OCI-LY3 (cell line): Measurements from ENCODE around the gene ABCC12.
A peak's percentile ranks its signal among the peaks of the same experiment; 100 is the strongest.

ENCODE experiments used
- H2AFZ ChIP-seq: fragments of 200-600, 300-600 bp; shearing (Covaris generic); 2 replicates; pipeline ENCODE4 v1.6.0; 2014; ENCODE audit warnings: antibody characterized with exemption, low read depth, low read length
- H3K27ac ChIP-seq: fragments of 200-600, 300-600 bp; sonication (generic); 2 replicates; pipeline ENCODE4 v1.5.1; 2014; ENCODE audit warnings: mild to moderate bottlenecking, low read length, moderate library complexity, mixed read lengths
- H3K27me3 ChIP-seq: fragments of 200-600, 300-600 bp; sonication (generic); 2 replicates; pipeline ENCODE4 v1.6.1; 2014; ENCODE audit warnings: low read depth, low read length, mixed read lengths
- H3K36me3 ChIP-seq: fragments of 200-600, 300-600 bp; sonication (generic); replicated peaks from 2 replicates; pipeline ENCODE3; 2014; ENCODE audit warnings: low read depth, low read length, mixed read lengths
- H3K4me1 ChIP-seq: fragments of 300-600, 200-600 bp; sonication (generic); 2 replicates; pipeline ENCODE4 v1.6.1; 2014; ENCODE audit warnings: low read length, mixed read lengths
- H3K4me2 ChIP-seq: fragments of 200-600, 300-600 bp; sonication (generic); 2 replicates; pipeline ENCODE4 v1.6.1; 2014; ENCODE audit warnings: low read length, mixed read lengths
- H3K4me3 ChIP-seq: fragments of 300-600, 200-600 bp; sonication (generic); 2 replicates; pipeline ENCODE4 v1.5.1; 2014; ENCODE audit warnings: antibody characterized with exemption, mild to moderate bottlenecking, low read length, moderate library complexity
- H3K79me2 ChIP-seq: fragments of 300-600, 200-600 bp; shearing (Covaris generic); 2 replicates; pipeline ENCODE4 v1.6.1; 2014; ENCODE audit warnings: mild to moderate bottlenecking, low read length, mixed read lengths
- H3K9ac ChIP-seq: fragments of 300-600, 200-600 bp; shearing (Covaris generic); 2 replicates; pipeline ENCODE4 v1.6.0; 2014; ENCODE audit warnings: mild to moderate bottlenecking, low read length, moderate library complexity
- H3K9me3 ChIP-seq: fragments of 200-600, 300-600 bp; shearing (Covaris generic); 2 replicates; pipeline ENCODE4 v1.6.1; 2014; ENCODE audit warnings: low read length, mixed read lengths; ENCODE audit not compliant: insufficient read depth
- H4K20me1 ChIP-seq: fragments of 200-600, 300-600 bp; sonication (generic); 2 replicates; pipeline ENCODE4 v1.6.1; 2016; ENCODE audit warnings: low read length, mixed read lengths; ENCODE audit not compliant: insufficient read depth
- CTCF ChIP-seq: fragments of 200-600, 300-600 bp; sonication (generic); IDR thresholded peaks from 2 replicates; pipeline ENCODE4 v1.5.1; 2014; ENCODE audit warnings: antibody characterized with exemption, low read length, low read depth
- EZH2phosphoT487 ChIP-seq: fragments of 200-600 bp; shearing (Covaris generic); IDR thresholded peaks from 2 replicates; pipeline ENCODE4 v1.6.1; 2018; ENCODE audit warnings: antibody characterized with exemption, mixed run types, low read depth

Gene ABCC12

GRCh38 chr16:48155926-48156789, at the start of gene ABCC12:
TSS of gene ABCC12 (minus strand) at chr16:48155993. CDS start at chr16:48146424, 9,569 bp downstream.
- Histone ChIP-seq H3K27me3 (peaks cover 52% of the 10 kb centered on the region), H4K20me1 (no peaks in the 10 kb centered on the region), H3K27ac (no peak within 1 kb of the TSS), H3K4me1 (peaks cover 14% of the 10 kb centered on the region), H2AFZ (peak within 1 kb of the TSS; percentile 33; the same call in 1 of the 2 replicates), H3K9ac (no peak within 1 kb of the TSS), H3K9me3 (no peaks in the 10 kb centered on the region), H3K4me2 (peak within 1 kb of the TSS; percentile 54), H3K36me3 (no peaks in the 10 kb centered on the region), H3K79me2 (no peaks in the 10 kb centered on the region), H3K4me3 (no peak within 1 kb of the TSS; the same call in 1 of the 2 replicates)
- TF ChIP-seq CTCF (no peak), EZH2phosphoT487 (no peak)

- H3K36me3 ChIP-seq, result no peaks in the 10 kb centered on the region
- TF ChIP-seq EZH2phosphoT487 (no peak), CTCF (no peak)
- H3K27ac ChIP-seq, result no peak overlapping the region
- no peaks in the 10 kb centered on the region for H3K79me2 ChIP-seq
- no peak overlapping the region for H3K9ac ChIP-seq
- H3K4me1 ChIP-seq, result peaks cover 13% of the 10 kb centered on the region
- no peaks in the 10 kb centered on the region for H4K20me1 ChIP-seq
- H3K9me3 ChIP-seq, result no peaks in the 10 kb centered on the region
- no peak overlapping the region for H3K4me2 ChIP-seq
- H3K4me3 ChIP-seq, result no peak overlapping the region
- peaks cover 24% of the 10 kb centered on the region for H3K27me3 ChIP-seq
- no peak overlapping the region for H2AFZ ChIP-seq
Observed at GRCh38 chr16:48204825-48205151, 49.0 kb upstream of the ABCC12 start.

DNA sequence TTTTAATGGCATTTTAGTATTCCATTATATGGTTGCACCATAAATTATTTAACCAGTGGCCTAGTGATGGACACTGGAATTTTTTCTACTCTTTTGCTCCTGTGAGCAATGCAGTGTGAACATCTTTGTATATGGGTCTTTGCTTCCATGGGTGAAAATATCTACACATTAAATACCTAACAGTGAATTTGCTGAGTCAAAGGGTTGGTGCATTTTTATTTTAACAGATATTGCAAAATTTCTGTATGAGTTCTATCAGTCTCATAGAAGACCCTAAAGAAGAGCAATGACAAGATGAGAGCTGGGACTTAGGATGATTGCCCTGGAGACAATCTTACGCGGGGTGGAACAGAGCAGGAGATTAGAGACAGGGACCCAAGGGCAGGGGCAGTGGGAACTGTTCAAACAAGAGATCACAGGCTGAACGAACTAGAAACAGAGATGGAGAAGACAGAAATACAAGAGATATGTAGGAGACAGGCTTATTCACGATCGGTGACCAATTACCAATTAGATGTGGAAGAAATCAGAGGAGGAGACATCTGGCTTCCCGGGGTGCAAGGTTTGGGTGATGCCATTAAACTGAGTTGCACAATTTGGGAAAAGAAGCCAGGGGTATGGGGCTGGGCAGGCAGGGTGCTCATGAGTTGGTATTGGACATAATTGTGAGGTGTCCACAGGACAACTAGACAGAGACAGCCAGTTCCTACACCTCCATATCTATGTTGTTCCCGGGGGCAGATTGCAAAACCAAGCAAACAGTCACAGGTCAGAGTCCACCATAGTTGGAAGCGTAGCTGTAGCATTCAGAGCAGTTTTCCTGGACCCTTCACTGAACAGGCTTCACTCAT, 48.4 kb upstream of the ABCC12 start:
- Histone ChIP-seq H4K20me1 (no peaks in the 10 kb centered on the region), H2AFZ (no peak overlapping the region), H3K4me3 (no peak overlapping the region), H3K27ac (no peak overlapping the region), H3K9ac (no peak overlapping the region), H3K36me3 (no peaks in the 10 kb centered on the region), H3K27me3 (peaks cover 24% of the 10 kb centered on the region), H3K9me3 (no peaks in the 10 kb centered on the region), H3K4me2 (no peak overlapping the region), H3K79me2 (no peaks in the 10 kb centered on the region), H3K4me1 (peaks cover 13% of the 10 kb centered on the region)
- TF ChIP-seq CTCF (no peak), EZH2phosphoT487 (no peak)
